Stimulated activated naive CD8-positive, alpha-beta T cell treated with anti-CD3 and anti-CD28 coated beads, Interleukin-15, Interleukin-2, amounts not matched to agents 100 U/mL and 50 U/mL, for 24 hours (primary cell): ENCODE measurements around the gene TRIM27.
A peak's percentile ranks its signal among the peaks of the same experiment; 100 is the strongest.
"Not testable (repeated sequence)": the region's sequence is repeated elsewhere in the genome, so short reads cannot be mapped to it uniquely, and the experiment has no call there.

Experiments used
- ATAC-seq: fragments of 150-1000 bp; cut with Tn5 transposase; one replicate; pipeline ENCODE4 v1.10.0; 2021
- DNase-seq: peaks from one replicate; pipeline ENCODE4 v3.0.0; 2021

Gene TRIM27

GRCh38 chr6:28923318-28924102, at the start of gene TRIM27:
Gene TRIM27, minus strand, starts transcription at chr6:28923985. Its CDS starts 353 bp downstream, at chr6:28923632.
- peak; percentile 87 for ATAC-seq
- peak; percentile 88 for DNase-seq

- not testable (repeated sequence) for DNase-seq, ATAC-seq
These were observed 46.3 kb upstream of the TRIM27 start for GRCh38 chr6:28970056-28970455.

DNA sequence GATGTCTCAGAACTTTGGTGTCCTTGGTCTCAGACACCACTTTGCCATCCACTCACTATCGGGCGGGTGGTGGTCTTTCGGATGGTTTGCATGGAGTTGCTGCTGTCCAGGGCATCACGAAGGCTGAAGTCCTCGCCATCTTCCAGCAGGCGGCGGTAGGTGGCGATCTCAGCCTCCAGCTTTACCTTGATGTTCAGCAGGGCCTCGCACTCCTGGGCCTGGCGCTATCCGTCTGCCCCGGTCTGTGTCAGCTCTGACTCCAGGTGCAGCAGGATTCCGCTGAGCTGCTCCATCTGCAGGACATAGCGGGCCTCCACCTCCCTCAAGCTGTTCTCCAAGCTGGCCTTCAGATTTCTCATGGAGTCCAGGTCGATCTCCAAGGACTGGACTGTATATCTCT, 45.3 kb upstream of the TRIM27 start:
- no peak for ATAC-seq
- no peak for DNase-seq

GRCh38 chr6:28968476-28968875, 44.7 kb upstream of the TRIM27 start:
- DNase-seq (no peak), ATAC-seq (no peak)

- ATAC-seq (no peak), DNase-seq (no peak)
These were observed 41.9 kb upstream of the TRIM27 start for GRCh38 chr6:28965706-28966105.

DNA sequence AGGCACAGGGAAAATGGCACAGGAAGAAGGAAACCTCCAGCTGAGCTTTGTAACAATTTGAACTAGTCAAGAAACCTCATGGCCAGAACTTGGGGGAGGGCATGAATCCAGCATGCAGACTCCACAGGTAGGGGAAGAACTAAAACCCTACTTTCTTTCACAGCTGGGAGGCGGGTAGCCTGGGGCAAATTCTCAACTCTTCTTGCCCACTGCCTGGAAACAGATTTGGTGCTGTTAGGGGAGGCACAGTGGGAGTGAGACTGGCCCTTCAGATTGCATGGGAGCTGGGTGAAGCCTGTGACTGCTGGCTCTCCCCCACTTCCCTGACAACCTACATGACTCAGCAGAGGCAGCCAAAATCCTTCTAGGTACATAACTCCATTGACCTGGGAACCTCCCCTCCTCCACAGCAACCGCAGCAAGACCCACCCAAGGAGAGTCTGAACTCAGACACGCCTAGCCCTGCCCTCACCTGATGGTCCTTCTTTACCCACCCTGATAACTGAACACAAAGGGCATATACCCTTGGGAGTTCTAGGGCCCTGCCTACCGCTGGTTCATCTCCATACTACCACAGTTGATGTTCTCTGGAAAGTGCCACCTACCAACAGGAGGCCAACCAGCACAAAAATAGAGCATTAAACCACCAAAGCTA, 37.2 kb upstream of the TRIM27 start:
- ATAC-seq: no peak
- DNase-seq: no peak

DNA sequence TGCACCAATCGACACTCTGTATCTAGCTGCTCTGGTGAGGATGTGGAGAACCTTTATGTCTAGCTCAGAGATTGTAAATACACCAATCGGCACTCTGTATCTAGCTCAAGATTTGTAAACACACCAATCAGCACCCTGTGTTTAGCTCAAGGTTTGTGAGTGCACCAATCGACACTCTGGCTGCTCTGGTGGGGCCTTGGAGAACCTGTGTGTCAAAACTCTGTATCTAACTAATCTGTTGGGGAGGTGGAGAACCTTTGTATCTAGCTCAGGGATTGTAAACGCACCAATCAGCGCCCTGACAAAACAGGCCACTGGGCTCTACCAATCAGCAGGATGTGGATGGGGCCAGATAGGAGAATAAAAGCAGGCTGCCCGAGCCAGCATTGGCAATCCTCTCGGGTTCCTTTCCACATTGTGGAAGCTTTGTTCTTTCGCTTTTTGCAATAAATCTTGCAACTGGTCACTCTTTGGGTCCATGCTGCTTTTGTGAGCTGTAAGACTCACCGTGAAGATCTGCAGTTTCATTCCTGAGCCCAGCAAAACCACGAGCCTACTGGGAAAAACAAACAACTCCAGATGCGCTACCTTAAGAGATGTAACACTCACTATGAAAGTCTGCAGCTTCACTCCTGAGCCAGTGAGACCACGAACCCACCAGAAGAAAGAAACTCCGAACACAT, 34.9 kb upstream of the TRIM27 start:
- not testable (repeated sequence) for DNase-seq, ATAC-seq

DNA sequence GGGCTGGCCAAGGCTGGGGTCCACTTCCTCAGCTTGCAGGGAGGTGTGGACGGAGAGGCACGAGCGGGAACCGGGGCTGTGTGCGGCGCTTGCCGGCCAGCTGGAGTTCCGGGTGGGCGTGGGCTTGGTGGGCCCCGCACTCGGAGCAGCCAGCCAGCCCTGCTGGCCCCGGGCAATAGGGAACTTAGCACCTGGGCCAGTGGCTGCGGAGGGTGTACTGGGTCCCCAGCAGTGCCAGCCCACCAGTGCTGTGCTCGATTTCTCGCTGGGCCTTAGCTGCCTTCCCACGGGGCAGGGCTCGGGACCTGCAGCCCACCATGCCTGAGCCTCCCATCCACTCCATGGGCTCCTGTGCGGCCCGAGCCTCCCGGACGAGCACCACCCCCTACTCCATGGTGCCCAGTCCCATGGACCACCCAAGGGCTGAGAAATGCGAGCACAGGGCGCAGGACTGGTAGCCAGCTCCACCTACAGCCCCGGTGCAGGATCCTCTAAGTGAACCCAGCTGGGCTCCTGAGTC, 34.1 kb upstream of the TRIM27 start:
- ATAC-seq, DNase-seq: not testable (repeated sequence)

GRCh38 chr6:28956331-28956730, 32.5 kb upstream of the TRIM27 start:
- no peak for DNase-seq
- no peak for ATAC-seq

GRCh38 chr6:28953585-28954258, 29.9 kb upstream of the TRIM27 start:
- DNase-seq: no peak
- no peak for ATAC-seq

DNA sequence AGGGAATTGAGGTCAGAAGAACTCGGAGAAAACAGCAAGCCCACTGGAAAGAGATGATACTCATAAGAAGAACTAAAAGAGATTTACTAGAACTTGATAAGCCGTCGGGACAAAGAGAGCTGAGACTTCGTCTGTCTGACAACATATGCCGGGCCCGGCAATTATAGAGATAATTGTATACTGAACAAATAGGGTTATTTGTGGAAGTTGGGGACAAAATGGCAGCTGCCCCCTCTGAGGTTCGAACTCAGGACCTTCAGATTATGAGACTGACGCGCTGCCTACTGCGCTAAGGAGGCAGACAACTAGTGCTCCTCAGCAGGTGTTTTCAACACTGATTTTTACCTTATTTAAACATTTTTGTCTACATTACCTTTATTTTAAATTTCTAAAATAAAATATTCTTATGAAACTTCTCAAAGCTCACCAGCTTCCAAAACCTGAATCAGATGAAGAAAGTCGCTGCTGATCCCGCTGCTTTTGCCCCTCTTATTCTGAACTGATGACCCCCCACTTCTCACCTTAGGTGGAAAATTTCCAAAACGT, 29.3 kb upstream of the TRIM27 start:
- peak; percentile 91 for ATAC-seq
- peak; percentile 68 for DNase-seq

DNA sequence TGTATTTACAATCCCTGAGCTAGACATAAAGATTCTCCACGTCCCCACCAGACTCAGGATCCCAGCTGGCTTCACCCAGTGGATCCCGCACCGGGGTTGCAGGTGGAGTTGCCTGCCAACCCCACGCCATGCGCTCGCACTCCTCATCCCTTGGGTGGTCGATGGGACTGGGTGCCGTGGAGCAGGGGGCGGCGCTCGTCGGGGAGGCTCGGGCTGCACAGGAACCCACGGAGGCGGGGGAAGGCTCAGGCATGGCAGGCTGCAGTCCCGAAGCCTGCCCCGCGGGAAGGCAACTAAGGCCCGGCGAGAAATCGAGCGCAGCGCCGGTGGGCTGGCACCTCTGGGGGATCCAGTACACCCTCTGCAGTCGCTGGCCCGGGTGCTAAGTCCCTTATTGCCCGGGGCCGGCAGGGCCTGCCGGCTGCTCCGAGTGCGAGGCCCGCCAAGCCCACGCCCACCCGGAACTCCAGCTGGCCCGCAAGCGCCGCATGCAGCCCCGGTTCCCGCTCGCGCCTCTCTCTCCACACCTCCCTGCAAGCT, 25.9 kb upstream of the TRIM27 start:
- DNase-seq, ATAC-seq: not testable (repeated sequence)

GRCh38 chr6:28948782-28949486, 25.1 kb upstream of the TRIM27 start:
- DNase-seq (no peak), ATAC-seq (no peak)

- no peak for DNase-seq
- no peak for ATAC-seq
These were observed 24.1 kb upstream of the TRIM27 start for GRCh38 chr6:28947831-28948270.

DNA sequence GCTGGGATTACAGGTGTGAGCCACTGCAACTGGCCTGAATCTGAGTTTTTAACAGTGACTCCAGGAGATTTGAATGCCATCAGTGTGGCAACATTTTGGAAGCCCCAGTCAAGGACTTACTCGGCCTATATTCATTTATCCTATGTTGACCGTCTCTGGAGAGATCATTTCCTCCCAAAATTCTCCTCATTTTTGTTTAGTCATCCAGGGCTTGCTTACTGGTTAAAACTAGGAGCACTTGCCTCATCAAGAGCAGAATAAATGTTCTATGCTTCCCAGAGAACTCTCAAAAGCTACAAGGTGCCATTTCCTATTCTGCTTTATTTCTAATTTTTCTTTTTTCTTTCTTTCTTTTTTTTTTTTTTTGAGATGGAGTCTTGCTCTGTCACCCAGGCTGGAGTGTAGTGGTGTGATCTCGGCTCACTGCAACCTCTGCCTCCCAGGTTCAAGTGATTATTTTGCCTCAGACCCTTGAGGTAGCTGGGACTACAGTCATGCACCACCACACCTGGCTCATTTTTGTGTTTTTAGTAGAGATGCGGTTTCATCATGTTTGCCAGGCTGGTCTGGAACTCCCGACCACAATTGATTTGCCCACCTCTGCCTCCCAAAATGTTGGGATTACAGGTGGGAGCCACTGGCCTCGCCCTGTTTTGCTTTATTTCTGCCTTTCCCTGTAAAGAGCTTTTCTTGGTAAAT, 23.4 kb upstream of the TRIM27 start:
- ATAC-seq (no peak), DNase-seq (no peak)

- DNase-seq (no peak), ATAC-seq (no peak)
These were observed 21.6 kb upstream of the TRIM27 start for GRCh38 chr6:28945349-28945748.

DNA sequence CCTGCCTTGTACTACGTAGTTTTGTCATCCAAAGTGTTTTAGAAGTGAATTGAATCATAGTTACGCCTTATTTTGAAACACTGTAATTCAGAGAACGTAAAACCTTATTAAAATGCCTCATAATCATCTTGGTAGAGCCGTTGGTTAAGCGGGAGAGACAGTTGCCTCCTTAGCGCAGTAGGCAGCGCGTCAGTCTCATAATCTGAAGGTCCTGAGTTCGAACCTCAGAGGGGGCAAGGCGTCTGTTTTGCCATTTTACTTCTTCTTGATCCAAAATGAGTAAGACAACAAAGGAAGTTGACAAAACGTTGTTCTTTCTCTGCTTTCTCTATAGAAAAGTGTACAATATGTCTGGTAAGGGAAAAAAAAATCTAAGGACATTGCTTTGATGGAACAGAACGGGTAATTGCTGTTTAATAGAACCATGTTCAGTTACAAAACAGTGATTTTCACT, 20.7 kb upstream of the TRIM27 start:
- ATAC-seq (no peak), DNase-seq (peak; percentile 75)

DNA sequence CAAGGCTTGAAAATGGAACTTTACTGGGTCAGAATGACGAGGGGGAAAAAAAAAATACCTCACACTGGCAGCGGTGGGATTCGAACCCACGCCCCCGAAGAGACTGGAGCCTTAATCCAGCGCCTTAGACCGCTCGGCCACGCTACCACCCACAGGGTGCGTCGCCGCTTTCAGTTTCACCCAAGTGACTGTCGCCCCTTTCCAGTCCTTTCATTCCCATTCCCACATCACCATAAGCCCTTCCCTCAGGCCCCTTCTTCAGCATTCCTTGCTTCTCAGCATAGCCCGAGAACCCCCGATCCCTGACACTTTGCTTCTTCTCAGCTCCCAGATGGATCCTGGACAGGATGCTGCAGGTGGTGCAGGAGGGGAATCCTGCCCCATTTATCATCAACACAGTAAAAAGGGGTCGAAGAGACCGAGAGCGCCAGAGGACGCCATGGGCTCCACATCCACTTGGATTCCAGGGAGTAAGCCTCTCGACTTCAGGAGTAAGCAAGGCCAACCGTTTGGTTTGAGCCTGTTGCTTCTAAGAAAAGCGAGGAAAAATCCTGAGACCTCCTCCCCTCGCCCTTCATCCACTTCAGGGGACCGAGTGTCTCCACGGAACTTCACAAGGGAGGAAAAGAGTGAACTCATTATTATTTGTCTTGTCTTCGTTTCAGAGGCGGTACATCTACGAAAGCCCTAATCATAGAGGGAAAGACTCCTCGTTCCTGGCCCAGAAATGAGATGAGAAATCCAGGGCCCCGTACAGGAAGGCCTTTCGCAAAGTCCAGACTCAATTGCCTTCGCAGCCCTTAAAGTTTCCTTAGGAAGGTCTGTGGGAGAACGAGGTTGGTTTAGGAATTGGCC, 20.0 kb upstream of the TRIM27 start:
- ATAC-seq: peak; percentile 10
- peak; percentile 86 for DNase-seq

DNA sequence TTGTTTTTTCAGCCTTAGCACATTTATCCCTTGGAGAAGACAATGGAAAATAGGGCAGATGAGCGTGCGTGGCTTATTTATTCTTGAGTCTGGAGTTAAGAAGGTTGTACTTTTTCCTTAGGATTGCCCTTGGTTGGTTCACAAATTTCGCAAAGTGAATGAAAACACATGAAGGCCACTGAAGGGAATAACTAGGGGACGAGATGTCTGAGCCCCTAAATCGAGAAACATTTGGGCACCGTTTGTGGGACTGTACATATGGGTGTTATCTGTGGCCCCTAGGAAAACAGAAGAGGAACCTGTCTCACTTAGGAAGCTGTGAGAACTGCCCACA, 19.4 kb upstream of the TRIM27 start:
- DNase-seq: no peak
- no peak for ATAC-seq
